Measurements from ENCODE around the gene SOD2. TPM values are rescaled to one million over a fixed set of nuclear protein-coding genes. Genes with fewer than 3 reads are reported as not detected.
"Not testable (repeated sequence)": the region's sequence is repeated elsewhere in the genome, so short reads cannot be mapped to it uniquely, and the experiment has no call there.

The SOD2 gene
- total and polyA plus RNA-seq, 4 donors = 143 to 952 (median 507) TPM

DNA sequence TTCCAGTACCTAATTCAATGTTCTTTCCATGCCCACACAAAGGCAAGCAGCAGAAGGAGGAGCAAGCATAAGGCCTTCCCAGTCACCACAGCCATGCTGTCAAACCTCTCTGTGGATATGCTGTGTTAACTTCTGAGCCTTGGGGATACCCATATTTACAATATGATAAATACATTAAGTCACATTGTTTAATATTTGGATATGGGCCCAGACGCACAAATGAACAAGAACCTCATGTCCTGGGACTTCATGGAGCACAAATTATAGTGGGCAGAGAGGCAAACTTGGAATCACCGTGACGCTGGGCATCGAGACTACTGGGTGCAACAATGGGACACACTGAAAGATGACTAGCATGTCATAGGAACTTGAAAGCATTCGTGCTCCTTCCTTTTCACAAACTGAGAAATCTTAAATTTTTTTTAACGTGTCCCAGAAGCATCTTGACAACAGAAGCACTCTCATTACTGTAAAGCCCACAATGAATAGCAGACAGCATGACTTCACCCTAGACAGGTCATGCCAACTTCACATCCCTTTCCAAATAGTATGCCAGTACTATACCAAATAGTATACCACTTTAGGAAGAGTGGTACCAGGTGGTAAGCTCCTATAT is 16.0 kb downstream of the SOD2 start (continued):
- TF ChIP-seq, protein P1, sequence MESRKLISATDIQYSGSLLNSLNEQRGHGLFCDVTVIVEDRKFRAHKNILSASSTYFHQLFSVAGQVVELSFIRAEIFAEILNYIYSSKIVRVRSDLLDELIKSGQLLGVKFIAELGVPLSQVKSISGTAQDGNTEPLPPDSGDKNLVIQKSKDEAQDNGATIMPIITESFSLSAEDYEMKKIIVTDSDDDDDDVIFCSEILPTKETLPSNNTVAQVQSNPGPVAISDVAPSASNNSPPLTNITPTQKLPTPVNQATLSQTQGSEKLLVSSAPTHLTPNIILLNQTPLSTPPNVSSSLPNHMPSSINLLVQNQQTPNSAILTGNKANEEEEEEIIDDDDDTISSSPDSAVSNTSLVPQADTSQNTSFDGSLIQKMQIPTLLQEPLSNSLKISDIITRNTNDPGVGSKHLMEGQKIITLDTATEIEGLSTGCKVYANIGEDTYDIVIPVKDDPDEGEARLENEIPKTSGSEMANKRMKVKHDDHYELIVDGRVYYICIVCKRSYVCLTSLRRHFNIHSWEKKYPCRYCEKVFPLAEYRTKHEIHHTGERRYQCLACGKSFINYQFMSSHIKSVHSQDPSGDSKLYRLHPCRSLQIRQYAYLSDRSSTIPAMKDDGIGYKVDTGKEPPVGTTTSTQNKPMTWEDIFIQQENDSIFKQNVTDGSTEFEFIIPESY (IDR thresholded peaks at IDR 0.05) = no peak
- TF ChIP-seq NR2F2 (IDR thresholded peaks at IDR 0.05) (no peak), YY1 (IDR thresholded peaks at IDR 0.05) (no peak), TAF1 (conservative IDR thresholded peaks at IDR 0.05) (no peak), EGR1 (IDR thresholded peaks at IDR 0.05; ENCODE audit: low read depth in 2 of 2) (no peak), HNF4A (conservative IDR thresholded peaks at IDR 0.05) (no peak)

DNA sequence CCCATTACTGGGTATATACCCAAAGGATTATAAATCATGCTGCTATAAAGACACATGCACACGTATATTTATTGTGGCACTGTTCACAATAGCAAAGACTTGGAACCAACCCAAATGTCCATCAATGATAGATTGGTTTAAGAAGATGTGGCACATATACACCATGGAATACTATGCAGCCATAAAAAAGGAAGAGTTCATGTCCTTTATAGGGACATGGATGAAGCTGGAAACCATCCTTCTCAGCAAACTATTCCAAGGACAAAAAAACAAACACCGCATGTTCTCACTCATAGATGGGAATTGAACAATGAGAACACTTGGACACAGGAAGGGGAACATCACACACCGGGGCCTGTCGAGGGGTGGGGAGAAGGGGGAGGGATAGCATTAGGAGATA is 16.8 kb downstream of the SOD2 start:
- 93% methylated on average over 4 of the region's 4 CpGs for WGBS
- not testable (repeated sequence) for H3K27ac ChIP-seq (ENCODE audit: low read depth in 1 of 2, low read length in 2 of 2); H3K27me3 ChIP-seq (ENCODE audit: control insufficient read depth in 4 of 4, insufficient read depth in 4 of 4, low read length in 3 of 4); H3K4me3 ChIP-seq (ENCODE audit: low read depth in 1 of 3, low read length in 3 of 3); H3K9me3 ChIP-seq (ENCODE audit: control insufficient read depth in 4 of 4, low read length in 3 of 4); H3K9ac ChIP-seq (ENCODE audit: low read depth in 1 of 2, low read length in 2 of 2); DNase-seq (ENCODE audit: low spot score)
- peaks cover 2 to 14% (median 13%) of the 10 kb centered on the region in 4 donors for H3K4me1 ChIP-seq (ENCODE audit: control insufficient read depth in 4 of 4, insufficient read depth in 4 of 4, low read length in 3 of 4)
- peaks cover 2 to 13% (median 10%) of the 10 kb centered on the region in 4 donors for H3K36me3 ChIP-seq (ENCODE audit: control insufficient read depth in 4 of 4, insufficient read depth in 3 of 4, low read depth in 1 of 4, low read length in 3 of 4)

DNA sequence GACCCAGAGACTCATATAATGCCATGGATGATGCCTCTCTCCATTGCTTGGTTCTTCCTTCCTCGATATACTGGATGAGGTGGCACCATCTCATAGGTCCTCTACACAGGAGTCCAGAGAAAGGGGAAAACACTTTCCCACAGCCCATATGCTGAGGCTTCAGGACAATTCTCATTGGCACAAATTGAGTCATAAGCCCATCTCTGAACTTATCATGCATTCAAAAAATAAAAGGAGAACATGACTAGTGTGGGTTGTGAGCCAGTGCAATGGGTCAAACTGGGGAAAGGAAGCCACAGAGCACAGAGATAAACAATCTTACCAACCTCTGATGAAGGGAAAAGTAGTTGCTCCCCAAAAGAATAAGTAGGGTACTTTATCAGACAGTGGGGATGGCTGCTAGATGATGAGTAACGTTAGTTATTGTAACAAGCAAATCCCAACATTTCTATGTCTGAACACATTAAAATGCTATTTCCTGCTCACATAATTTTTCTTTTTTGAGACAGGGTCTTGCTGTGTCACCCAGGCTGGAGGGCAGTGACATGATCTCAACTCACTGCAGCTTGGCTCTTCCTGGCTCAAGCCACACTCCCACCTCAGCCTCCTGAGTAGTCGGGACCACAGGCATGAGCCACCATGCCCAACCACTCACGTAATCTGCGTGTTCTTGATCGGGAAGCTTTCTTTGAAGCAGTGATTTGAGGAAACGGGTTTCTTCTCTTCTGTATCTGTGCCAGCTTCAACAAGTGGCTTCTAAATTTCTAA is 27.0 kb downstream of the SOD2 start:
- no peak for DNase-seq (ENCODE audit: low spot score)
- TF ChIP-seq SP1 (IDR thresholded peaks at IDR 0.05) (no peak), EGR1 (IDR thresholded peaks at IDR 0.05; ENCODE audit: low read depth in 2 of 2) (no peak), JUND (IDR thresholded peaks at IDR 0.05) (no peak), HNF4A (conservative IDR thresholded peaks at IDR 0.05) (no peak), RAD21 (IDR thresholded peaks at IDR 0.05) (no peak), TAF1 (conservative IDR thresholded peaks at IDR 0.05) (no peak), YY1 (IDR thresholded peaks at IDR 0.05) (no peak), FOXA1 (IDR thresholded peaks at IDR 0.05) (no peak), HNF4G (IDR thresholded peaks at IDR 0.05) (no peak)
- TF ChIP-seq, protein P2, sequence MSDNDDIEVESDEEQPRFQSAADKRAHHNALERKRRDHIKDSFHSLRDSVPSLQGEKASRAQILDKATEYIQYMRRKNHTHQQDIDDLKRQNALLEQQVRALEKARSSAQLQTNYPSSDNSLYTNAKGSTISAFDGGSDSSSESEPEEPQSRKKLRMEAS (IDR thresholded peaks at IDR 0.05) = no peak
- TF ChIP-seq, protein P3, sequence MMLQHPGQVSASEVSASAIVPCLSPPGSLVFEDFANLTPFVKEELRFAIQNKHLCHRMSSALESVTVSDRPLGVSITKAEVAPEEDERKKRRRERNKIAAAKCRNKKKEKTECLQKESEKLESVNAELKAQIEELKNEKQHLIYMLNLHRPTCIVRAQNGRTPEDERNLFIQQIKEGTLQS (IDR thresholded peaks at IDR 0.05) = no peak
- TF ChIP-seq, protein P4, sequence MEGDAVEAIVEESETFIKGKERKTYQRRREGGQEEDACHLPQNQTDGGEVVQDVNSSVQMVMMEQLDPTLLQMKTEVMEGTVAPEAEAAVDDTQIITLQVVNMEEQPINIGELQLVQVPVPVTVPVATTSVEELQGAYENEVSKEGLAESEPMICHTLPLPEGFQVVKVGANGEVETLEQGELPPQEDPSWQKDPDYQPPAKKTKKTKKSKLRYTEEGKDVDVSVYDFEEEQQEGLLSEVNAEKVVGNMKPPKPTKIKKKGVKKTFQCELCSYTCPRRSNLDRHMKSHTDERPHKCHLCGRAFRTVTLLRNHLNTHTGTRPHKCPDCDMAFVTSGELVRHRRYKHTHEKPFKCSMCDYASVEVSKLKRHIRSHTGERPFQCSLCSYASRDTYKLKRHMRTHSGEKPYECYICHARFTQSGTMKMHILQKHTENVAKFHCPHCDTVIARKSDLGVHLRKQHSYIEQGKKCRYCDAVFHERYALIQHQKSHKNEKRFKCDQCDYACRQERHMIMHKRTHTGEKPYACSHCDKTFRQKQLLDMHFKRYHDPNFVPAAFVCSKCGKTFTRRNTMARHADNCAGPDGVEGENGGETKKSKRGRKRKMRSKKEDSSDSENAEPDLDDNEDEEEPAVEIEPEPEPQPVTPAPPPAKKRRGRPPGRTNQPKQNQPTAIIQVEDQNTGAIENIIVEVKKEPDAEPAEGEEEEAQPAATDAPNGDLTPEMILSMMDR (IDR thresholded peaks at IDR 0.05; ENCODE audit: low read depth, low read length, missing input control) = no peak
- 95% methylated on average over 7 of the region's 7 CpGs for WGBS
- no peak overlapping the region for H3K27ac ChIP-seq (ENCODE audit: low read depth in 1 of 2, low read length in 2 of 2)
- peaks cover 2 to 8% (median 4%) of the 10 kb centered on the region in 4 donors for H3K36me3 ChIP-seq (ENCODE audit: control insufficient read depth in 4 of 4, insufficient read depth in 3 of 4, low read depth in 1 of 4, low read length in 3 of 4)
- H3K27me3 ChIP-seq (ENCODE audit: control insufficient read depth in 4 of 4, insufficient read depth in 4 of 4, low read length in 3 of 4) = no peaks in the 10 kb centered on the region
- H3K4me1 ChIP-seq (ENCODE audit: control insufficient read depth in 4 of 4, insufficient read depth in 4 of 4, low read length in 3 of 4) = no peaks in the 10 kb centered on the region
- peaks cover 0 to 3% (median 0%) of the 10 kb centered on the region in 4 donors for H3K9me3 ChIP-seq (ENCODE audit: control insufficient read depth in 4 of 4, low read length in 3 of 4)
- H3K9ac ChIP-seq (ENCODE audit: low read depth in 1 of 2, low read length in 2 of 2) = no peak overlapping the region
- no peak overlapping the region for H3K4me3 ChIP-seq (ENCODE audit: low read depth in 1 of 3, low read length in 3 of 3)

DNA sequence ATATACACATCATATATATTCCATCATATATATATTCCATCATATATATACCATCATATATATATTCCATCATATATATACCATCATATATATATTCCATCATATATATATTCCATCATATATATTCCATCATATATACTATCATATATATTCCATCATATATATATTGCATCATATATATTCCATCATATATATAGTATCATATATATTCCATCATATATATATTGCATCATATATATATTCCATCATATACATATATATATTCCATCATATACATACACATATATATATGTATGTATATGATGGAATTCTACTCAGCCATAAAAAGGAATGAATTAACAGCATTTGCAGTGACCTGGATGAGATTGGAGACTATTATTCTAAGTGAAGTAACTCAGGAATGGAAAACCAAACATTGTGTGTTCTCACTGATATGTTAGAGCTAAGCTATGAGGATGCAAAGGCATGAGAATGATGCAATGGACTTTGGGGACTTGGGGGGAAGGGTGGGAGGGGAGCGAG is 29.6 kb downstream of the SOD2 start:
- H3K9me3 ChIP-seq (ENCODE audit: control insufficient read depth in 4 of 4, low read length in 3 of 4); H3K27ac ChIP-seq (ENCODE audit: low read depth in 1 of 2, low read length in 2 of 2); H3K4me3 ChIP-seq (ENCODE audit: low read depth in 1 of 3, low read length in 3 of 3); H3K4me1 ChIP-seq (ENCODE audit: control insufficient read depth in 4 of 4, insufficient read depth in 4 of 4, low read length in 3 of 4); H3K36me3 ChIP-seq (ENCODE audit: control insufficient read depth in 4 of 4, insufficient read depth in 3 of 4, low read depth in 1 of 4, low read length in 3 of 4); H3K27me3 ChIP-seq (ENCODE audit: control insufficient read depth in 4 of 4, insufficient read depth in 4 of 4, low read length in 3 of 4); DNase-seq (ENCODE audit: low spot score); H3K9ac ChIP-seq (ENCODE audit: low read depth in 1 of 2, low read length in 2 of 2): not testable (repeated sequence)
- 100% methylated on average over 1 of the region's 1 CpG for WGBS

DNA sequence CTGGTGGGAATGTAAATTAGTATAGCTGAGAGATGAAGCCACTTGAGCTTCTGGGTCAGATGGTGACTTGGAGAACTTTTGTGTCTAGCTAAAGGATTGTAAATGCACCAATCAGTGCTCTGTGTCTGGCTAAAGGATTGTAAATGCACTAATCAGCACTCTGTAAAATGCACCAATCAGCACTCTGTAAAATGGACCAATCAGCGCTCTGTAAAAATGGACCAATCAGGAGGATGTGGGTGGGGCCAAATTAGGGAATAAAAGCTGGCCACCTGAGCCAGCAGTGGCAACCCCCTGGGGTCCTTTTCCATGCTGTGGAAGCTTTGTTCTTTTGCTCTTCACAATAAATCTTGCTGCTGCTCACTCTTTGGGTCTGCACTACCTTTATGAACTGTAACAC is 31.1 kb downstream of the SOD2 start:
- not testable (repeated sequence) for H3K27me3 ChIP-seq (ENCODE audit: control insufficient read depth in 4 of 4, insufficient read depth in 4 of 4, low read length in 3 of 4); H3K9ac ChIP-seq (ENCODE audit: low read depth in 1 of 2, low read length in 2 of 2); H3K9me3 ChIP-seq (ENCODE audit: control insufficient read depth in 4 of 4, low read length in 3 of 4); H3K4me1 ChIP-seq (ENCODE audit: control insufficient read depth in 4 of 4, insufficient read depth in 4 of 4, low read length in 3 of 4); H3K36me3 ChIP-seq (ENCODE audit: control insufficient read depth in 4 of 4, insufficient read depth in 3 of 4, low read depth in 1 of 4, low read length in 3 of 4); DNase-seq (ENCODE audit: low spot score); H3K4me3 ChIP-seq (ENCODE audit: low read depth in 1 of 3, low read length in 3 of 3); H3K27ac ChIP-seq (ENCODE audit: low read depth in 1 of 2, low read length in 2 of 2)
- 98% methylated on average over 1 of the region's 1 CpG for WGBS
